ENCODE measurements around the gene SIGLEC11.
"Not testable (repeated sequence)": the region's sequence is repeated elsewhere in the genome, so short reads cannot be mapped to it uniquely, and the experiment has no call there.

SIGLEC11 gene

GRCh38 chr19:49960980-49961379 lies at the start of gene SIGLEC11:
Gene SIGLEC11 (minus strand): TSS chr19:49961172. CDS start chr19:49961081, 91 bp downstream.
- peaks cover 17% of the 10 kb centered on the region for H3K27me3 Mint-ChIP-seq (ENCODE audit: low read depth, poor library complexity)
- H3K4me3 Mint-ChIP-seq; H3K36me3 Mint-ChIP-seq (ENCODE audit: low read depth); DNase-seq; H3K27ac Mint-ChIP-seq: not testable (repeated sequence)
- peaks cover 13% of the 10 kb centered on the region for H3K4me1 Mint-ChIP-seq
- H3K9me3 Mint-ChIP-seq: peaks cover 14% of the 10 kb centered on the region

- peak; percentile 10 for TF ChIP-seq CTCF (IDR thresholded peaks at IDR 0.05)
- DNase-seq: peak; percentile 50
- Mint-ChIP-seq H3K9me3 (no peaks in the 10 kb centered on the region), H3K36me3 (ENCODE audit: low read depth) (peaks cover 29% of the 10 kb centered on the region), H3K27me3 (ENCODE audit: low read depth, poor library complexity) (no peaks in the 10 kb centered on the region), H3K27ac (no peak overlapping the region), H3K4me3 (no peak overlapping the region), H3K4me1 (no peaks in the 10 kb centered on the region)
Observed at GRCh38 chr19:50008532-50008931, 47.6 kb upstream of the SIGLEC11 start.

GRCh38 chr19:50007947-50008346 lies 47.0 kb upstream of the SIGLEC11 start:
- no peaks in the 10 kb centered on the region for H3K9me3 Mint-ChIP-seq
- no peak overlapping the region for H3K4me3 Mint-ChIP-seq
- DNase-seq: no peak
- no peak overlapping the region for H3K27ac Mint-ChIP-seq
- no peaks in the 10 kb centered on the region for H3K27me3 Mint-ChIP-seq (ENCODE audit: low read depth, poor library complexity)
- peaks cover 23% of the 10 kb centered on the region for H3K36me3 Mint-ChIP-seq (ENCODE audit: low read depth)
- H3K4me1 Mint-ChIP-seq: no peaks in the 10 kb centered on the region
- no peak for TF ChIP-seq CTCF (IDR thresholded peaks at IDR 0.05)

GRCh38 chr19:50007170-50007569 lies 46.2 kb upstream of the SIGLEC11 start:
- TF ChIP-seq CTCF (IDR thresholded peaks at IDR 0.05): no peak
- H3K27ac Mint-ChIP-seq: no peak overlapping the region
- H3K36me3 Mint-ChIP-seq (ENCODE audit: low read depth): peaks cover 23% of the 10 kb centered on the region
- no peak for DNase-seq
- H3K4me1 Mint-ChIP-seq: no peaks in the 10 kb centered on the region
- H3K27me3 Mint-ChIP-seq (ENCODE audit: low read depth, poor library complexity): no peaks in the 10 kb centered on the region
- H3K4me3 Mint-ChIP-seq: no peak overlapping the region
- no peaks in the 10 kb centered on the region for H3K9me3 Mint-ChIP-seq

- H3K36me3 Mint-ChIP-seq (ENCODE audit: low read depth): peaks cover 22% of the 10 kb centered on the region
Observed at GRCh38 chr19:50005428-50005827, 44.5 kb upstream of the SIGLEC11 start.

GRCh38 chr19:50003810-50004419 lies 42.9 kb upstream of the SIGLEC11 start:
- no peak overlapping the region for H3K4me3 Mint-ChIP-seq
- no peaks in the 10 kb centered on the region for H3K4me1 Mint-ChIP-seq
- no peaks in the 10 kb centered on the region for H3K9me3 Mint-ChIP-seq
- DNase-seq: no peak
- no peak overlapping the region for H3K27ac Mint-ChIP-seq
- H3K27me3 Mint-ChIP-seq (ENCODE audit: low read depth, poor library complexity): no peaks in the 10 kb centered on the region
- peaks cover 22% of the 10 kb centered on the region for H3K36me3 Mint-ChIP-seq (ENCODE audit: low read depth)
- TF ChIP-seq CTCF (IDR thresholded peaks at IDR 0.05): no peak

More at GRCh38 chr19:50005428-50005827, 44.5 kb upstream of the SIGLEC11 start:
- Mint-ChIP-seq H3K9me3 (no peaks in the 10 kb centered on the region), H3K4me3 (no peak overlapping the region), H3K27me3 (ENCODE audit: low read depth, poor library complexity) (no peaks in the 10 kb centered on the region), H3K4me1 (no peaks in the 10 kb centered on the region), H3K27ac (no peak overlapping the region)
- TF ChIP-seq CTCF (IDR thresholded peaks at IDR 0.05): no peak
- no peak for DNase-seq
